DND-41 (cell line): ENCODE measurements around the gene CD151.

ENCODE experiments used
- ATAC-seq: fragments of 200-7000 bp; cut with Tn5 transposase; 3 replicates; pipeline ENCODE4 v1.9.1; 2021; ENCODE audit warnings: low read depth; ENCODE audit not compliant: insufficient read depth
- DNase-seq: peaks from one replicate; pipeline ENCODE4 v3.0.0-alpha.2; 2020
- H2AFZ ChIP-seq: 2 replicates; pipeline ENCODE4 v1.6.0; 2012; ENCODE audit warnings: low read depth, low read length
- H3K27ac ChIP-seq: 2 replicates; pipeline ENCODE4 v1.5.1; 2012; ENCODE audit warnings: low read length, inconsistent platforms
- H3K27me3 ChIP-seq: fragments of 200-600 bp; sonication (generic); 2 replicates; pipeline ENCODE4 v1.6.0; 2012; ENCODE audit warnings: low read length, mild to moderate bottlenecking, inconsistent platforms; ENCODE audit not compliant: insufficient read depth, poor library complexity
- H3K36me3 ChIP-seq: 2 replicates; pipeline ENCODE4 v1.5.1; 2012; ENCODE audit warnings: low read length, inconsistent platforms; ENCODE audit not compliant: insufficient read depth
- H3K4me1 ChIP-seq: 2 replicates; pipeline ENCODE4 v1.5.1; 2012; ENCODE audit warnings: mild to moderate bottlenecking, low read length; ENCODE audit not compliant: insufficient read depth
- H3K4me2 ChIP-seq: 2 replicates; pipeline ENCODE4 v1.6.0; 2012; ENCODE audit warnings: mild to moderate bottlenecking, moderate library complexity, low read length, inconsistent platforms; ENCODE audit not compliant: insufficient read depth
- H3K4me3 ChIP-seq, 2 experiments: fragments of 200-600 bp in 1 of 2; shearing (Covaris generic) in 1 of 2; 2 replicates each; pipeline ENCODE4 v1.5.1; 2012 to 2016; ENCODE audit warnings: inconsistent platforms in 2 of 2, low read length in 2 of 2, mild to moderate bottlenecking in 2 of 2, low read depth in 1 of 2, moderate library complexity in 1 of 2
- H3K79me2 ChIP-seq: 2 replicates; pipeline ENCODE4 v1.6.0; 2012; ENCODE audit warnings: low read length, inconsistent platforms; ENCODE audit not compliant: insufficient read depth
- H3K9ac ChIP-seq: 2 replicates; pipeline ENCODE4 v1.6.0; 2012; ENCODE audit warnings: low read depth, mild to moderate bottlenecking, inconsistent platforms, low read length, moderate library complexity
- H3K9me3 ChIP-seq: 2 replicates; pipeline ENCODE4 v1.5.1; 2012; ENCODE audit warnings: low read length, moderate library complexity, mild to moderate bottlenecking, inconsistent platforms; ENCODE audit not compliant: insufficient read depth, severe bottlenecking
- H4K20me1 ChIP-seq: 2 replicates; pipeline ENCODE4 v1.6.0; 2012; ENCODE audit warnings: low read length; ENCODE audit not compliant: insufficient read depth
- EZH2 ChIP-seq: IDR thresholded peaks from 3 replicates; pipeline ENCODE4 v1.6.1; 2012; ENCODE audit warnings: borderline replicate concordance, low read depth, mild to moderate bottlenecking, moderate library complexity, low read length, inconsistent platforms; ENCODE audit not compliant: severe bottlenecking
- TF ChIP-seq, protein P1 (sequence below): IDR thresholded peaks from 2 replicates; pipeline ENCODE4 v1.5.1; 2012; ENCODE audit warnings: borderline replicate concordance, low read length, moderate library complexity, mild to moderate bottlenecking; ENCODE audit not compliant: poor library complexity, severe bottlenecking; ENCODE audit errors: extremely low read depth

Gene CD151

DNA sequence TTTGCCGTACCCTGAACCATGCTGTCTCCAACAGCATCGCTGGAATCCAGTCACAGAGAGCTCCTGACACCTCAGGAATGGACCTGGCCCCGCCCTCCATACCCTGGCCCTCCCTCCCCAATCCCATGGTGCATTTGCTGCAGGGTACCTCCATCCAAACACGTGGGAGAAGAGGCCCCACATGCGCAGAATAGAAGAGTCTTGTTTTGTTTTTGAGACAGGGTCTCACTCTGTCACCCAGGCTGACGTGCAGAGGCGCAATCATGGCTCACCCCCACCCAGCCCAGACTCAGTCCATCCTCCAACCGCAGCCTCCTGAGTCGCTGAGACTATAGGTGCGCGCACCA is 16.3 kb upstream of the CD151 start:
- ATAC-seq (no peak), DNase-seq (no peak)
- peaks cover 28% of the 10 kb centered on the region for H3K79me2 ChIP-seq
- H3K36me3 ChIP-seq = peaks cover 32% of the 10 kb centered on the region
- H3K27me3 ChIP-seq = no peaks in the 10 kb centered on the region
- peaks cover 38% of the 10 kb centered on the region for H3K4me1 ChIP-seq
- H4K20me1 ChIP-seq = peaks cover 44% of the 10 kb centered on the region
- no peak overlapping the region for H3K4me2 ChIP-seq
- no peak overlapping the region for H2AFZ ChIP-seq
- H3K9ac ChIP-seq = no peak overlapping the region
- H3K27ac ChIP-seq = no peak overlapping the region
- TF ChIP-seq EZH2 = no peak
- TF ChIP-seq, protein P1, sequence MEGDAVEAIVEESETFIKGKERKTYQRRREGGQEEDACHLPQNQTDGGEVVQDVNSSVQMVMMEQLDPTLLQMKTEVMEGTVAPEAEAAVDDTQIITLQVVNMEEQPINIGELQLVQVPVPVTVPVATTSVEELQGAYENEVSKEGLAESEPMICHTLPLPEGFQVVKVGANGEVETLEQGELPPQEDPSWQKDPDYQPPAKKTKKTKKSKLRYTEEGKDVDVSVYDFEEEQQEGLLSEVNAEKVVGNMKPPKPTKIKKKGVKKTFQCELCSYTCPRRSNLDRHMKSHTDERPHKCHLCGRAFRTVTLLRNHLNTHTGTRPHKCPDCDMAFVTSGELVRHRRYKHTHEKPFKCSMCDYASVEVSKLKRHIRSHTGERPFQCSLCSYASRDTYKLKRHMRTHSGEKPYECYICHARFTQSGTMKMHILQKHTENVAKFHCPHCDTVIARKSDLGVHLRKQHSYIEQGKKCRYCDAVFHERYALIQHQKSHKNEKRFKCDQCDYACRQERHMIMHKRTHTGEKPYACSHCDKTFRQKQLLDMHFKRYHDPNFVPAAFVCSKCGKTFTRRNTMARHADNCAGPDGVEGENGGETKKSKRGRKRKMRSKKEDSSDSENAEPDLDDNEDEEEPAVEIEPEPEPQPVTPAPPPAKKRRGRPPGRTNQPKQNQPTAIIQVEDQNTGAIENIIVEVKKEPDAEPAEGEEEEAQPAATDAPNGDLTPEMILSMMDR = no peak
- no peaks in the 10 kb centered on the region for H3K9me3 ChIP-seq
- H3K4me3 ChIP-seq = no peak overlapping the region

DNA sequence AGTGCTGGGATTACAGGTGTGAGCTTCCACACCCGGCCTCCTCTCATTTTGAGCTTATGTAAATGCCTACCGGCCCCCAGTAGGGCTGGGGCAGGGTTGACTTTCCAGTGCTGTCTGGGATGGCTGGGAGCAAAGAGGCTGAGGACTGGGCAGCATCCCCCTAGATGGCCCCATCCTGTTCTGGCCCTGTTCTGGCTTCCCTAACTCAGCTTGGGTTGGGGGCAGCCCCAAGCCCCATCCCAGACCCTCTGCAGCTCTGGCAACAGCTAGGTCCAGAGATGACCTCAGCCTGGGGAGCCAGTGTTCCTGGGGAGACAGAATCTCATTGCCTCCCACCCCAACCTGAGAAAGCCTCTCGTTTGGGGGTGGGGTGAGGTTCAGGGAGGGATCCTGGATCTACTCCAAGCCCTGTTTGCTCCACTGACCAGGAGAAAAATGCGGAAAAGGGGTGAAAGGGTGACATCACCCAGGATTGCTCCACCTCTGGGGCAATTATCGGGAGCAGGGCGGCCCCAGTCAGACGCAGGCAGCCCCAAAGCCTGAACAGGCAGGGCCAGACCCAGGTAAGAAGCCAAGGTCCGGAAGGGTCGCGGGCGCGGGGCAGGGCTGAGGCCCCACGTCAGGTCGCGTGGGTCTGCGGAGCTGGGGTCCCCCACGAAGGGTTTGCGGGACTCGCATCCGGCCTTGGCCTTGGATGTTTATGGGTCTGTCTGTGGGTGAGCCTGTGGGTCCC is 14.2 kb upstream of the CD151 start, which contains the start of gene PNPLA2:
TSS of gene PNPLA2 (plus strand) at position 519 of the 733 bp plus-strand sequence. CDS start 805 bp downstream, outside the sequence.
- H2AFZ ChIP-seq = peak within 1 kb of the TSS; percentile 64
- no peaks in the 10 kb centered on the region for H3K9me3 ChIP-seq
- DNase-seq (no peak), ATAC-seq (no peak)
- peaks cover 23% of the 10 kb centered on the region for H3K36me3 ChIP-seq
- peaks cover 26% of the 10 kb centered on the region for H3K4me1 ChIP-seq
- H3K4me2 ChIP-seq = peak within 1 kb of the TSS; percentile 100
- peaks cover 34% of the 10 kb centered on the region for H4K20me1 ChIP-seq
- H3K27ac ChIP-seq = peak within 1 kb of the TSS; percentile 76
- peak within 1 kb of the TSS; percentile 92 for H3K9ac ChIP-seq
- peak within 1 kb of the TSS; percentile 74 to 87 for H3K4me3 ChIP-seq
- TF ChIP-seq EZH2 = no peak
- TF ChIP-seq, protein P1 = no peak
- peaks cover 23% of the 10 kb centered on the region for H3K79me2 ChIP-seq
- no peaks in the 10 kb centered on the region for H3K27me3 ChIP-seq

DNA sequence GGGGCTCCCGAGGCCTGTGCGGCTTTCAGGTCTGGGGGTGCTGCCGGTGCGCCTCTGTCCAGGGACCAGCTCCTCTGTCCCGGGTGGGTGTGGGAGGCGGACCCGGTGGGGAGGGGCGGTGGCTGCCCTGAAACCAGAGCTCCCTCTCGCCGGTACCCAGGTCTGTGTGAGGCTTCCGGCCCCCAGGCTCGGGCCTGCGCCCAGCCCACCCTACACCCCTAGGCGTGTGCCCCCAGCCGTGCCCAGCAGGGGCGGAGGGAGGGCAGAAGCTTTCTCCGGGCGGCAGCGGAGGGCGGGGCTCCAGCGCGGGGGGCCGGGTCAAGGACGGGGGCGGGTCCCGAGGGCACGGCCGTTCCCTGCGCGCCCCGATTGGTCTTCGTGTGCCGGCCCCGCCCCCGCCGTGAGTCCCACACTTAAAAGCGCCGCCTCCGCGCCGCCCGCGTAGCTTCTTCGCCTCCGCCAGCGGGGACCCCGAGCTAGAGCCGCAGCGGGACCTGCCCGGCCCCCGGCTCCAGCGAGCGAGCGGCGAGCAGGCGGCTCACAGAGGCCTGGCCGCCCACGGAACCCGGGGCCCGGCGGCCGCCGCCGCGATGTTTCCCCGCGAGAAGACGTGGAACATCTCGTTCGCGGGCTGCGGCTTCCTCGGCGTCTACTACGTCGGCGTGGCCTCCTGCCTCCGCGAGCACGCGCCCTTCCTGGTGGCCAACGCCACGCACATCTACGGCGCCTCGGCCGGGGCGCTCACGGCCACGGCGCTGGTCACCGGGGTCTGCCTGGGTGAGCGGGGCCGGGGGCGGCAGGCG is 13.4 kb upstream of the CD151 start:
- ATAC-seq (peak; percentile 76), DNase-seq (peak; percentile 93)
- TF ChIP-seq EZH2 = no peak
- TF ChIP-seq, protein P1 = peak; percentile 28
- Histone ChIP-seq H3K9me3 (no peaks in the 10 kb centered on the region), H4K20me1 (peaks cover 30% of the 10 kb centered on the region), H3K27ac (peak overlapping the region; percentile 76), H3K36me3 (peaks cover 27% of the 10 kb centered on the region), H2AFZ (peak overlapping the region; percentile 64), H3K27me3 (no peaks in the 10 kb centered on the region), H3K79me2 (peaks cover 23% of the 10 kb centered on the region), H3K4me3 (peak overlapping the region; percentile 74 to 87), H3K9ac (peak overlapping the region; percentile 92), H3K4me2 (peak overlapping the region; percentile 100), H3K4me1 (peaks cover 26% of the 10 kb centered on the region)
